K562 (cell line): Measurements from ENCODE around the gene TOPORS. TPM values are rescaled to one million over a fixed set of nuclear protein-coding genes. Genes with fewer than 3 reads are reported as not detected.

Experiments used
- ATAC-seq: fragments of 200-7000 bp; cut with Tn5 transposase; 3 replicates; pipeline ENCODE4 v1.9.1; 2020; ENCODE audit warnings: moderate library complexity
- BruUV-seq: library from RNA; stranded (reverse); fragments of 400-500 nt; replicated peaks from 2 replicates; lab custom pipeline; 2021; lab: Mats Ljungman, UMichigan
- CTCF ChIA-PET: fragments of 300-600 bp; formaldehyde crosslinking; extraction: SDS; loops from one replicate; lab custom pipeline; 2021; ENCODE audit warnings: low intra/inter-chr PET ratio; lab: Yijun Ruan, JAX
- POLR2A ChIA-PET: fragments of 300-600, 350-650 bp; sonication (Branson Sonifier 250); formaldehyde crosslinking; extraction: SDS; loops from one replicate; lab custom pipeline; 2021; ENCODE audit warnings: antibody characterized with exemption, inconsistent platforms; lab: Yijun Ruan, JAX
- DNase-seq, 4 experiments: peaks; one replicate each; pipeline versions ENCODE4 v3.0.0 to v3.0.0-alpha.2; 2011 to 2018; ENCODE audit warnings: low spot score in 3 of 4, mixed read lengths in 3 of 4; ENCODE audit errors: extremely low read depth in 1 of 4
- FAIRE-seq: peaks from 2 replicates; lab custom pipeline; 2011; peaks lifted over from hg19 to GRCh38; lab: Jason Lieb, UNC
- H2AFZ ChIP-seq: 2 replicates; pipeline ENCODE4 v1.6.0; 2011; ENCODE audit warnings: low read depth, low read length, control low read depth, inconsistent platforms
- H3K27ac ChIP-seq: fragments of 200-600 bp; 3 replicates; pipeline ENCODE4 v1.8.0; 2011; ENCODE audit warnings: low read depth, mild to moderate bottlenecking, control low read depth, inconsistent platforms, low read length, moderate library complexity, mixed read lengths; ENCODE audit errors: extremely low read depth
- H3K27me3 ChIP-seq, 2 experiments: fragments of 300-600 bp in 1 of 2; 2 replicates in 1 of 2; 3 replicates in 1 of 2; pipeline versions ENCODE4 v1.6.0 to v1.8.0; 2011; ENCODE audit warnings: inconsistent platforms in 2 of 2, low read length in 2 of 2, mild to moderate bottlenecking in 1 of 2, mixed read lengths in 1 of 2, moderate library complexity in 1 of 2; ENCODE audit not compliant: control insufficient read depth in 2 of 2, insufficient read depth in 2 of 2
- H3K36me3 ChIP-seq: fragments of 300-600 bp; 3 replicates; pipeline ENCODE4 v1.8.0; 2011; ENCODE audit warnings: mild to moderate bottlenecking, low read length, inconsistent platforms; ENCODE audit not compliant: control insufficient read depth, insufficient read depth
- H3K4me1 ChIP-seq, 2 experiments: fragments of 200-600 bp in 1 of 2; replicated peaks in 1 of 2; 2 replicates in 1 of 2; 3 replicates in 1 of 2; pipeline versions ENCODE4 v1.5.1 to v1.8.0; 2011; ENCODE audit warnings: inconsistent platforms in 2 of 2, low read length in 2 of 2, mild to moderate bottlenecking in 1 of 2, mixed read lengths in 1 of 2, moderate library complexity in 1 of 2; ENCODE audit not compliant: control insufficient read depth in 2 of 2, insufficient read depth in 2 of 2
- H3K4me2 ChIP-seq: 2 replicates; pipeline ENCODE4 v1.6.1; 2011; ENCODE audit warnings: low read length, control low read depth, inconsistent platforms, mixed read lengths; ENCODE audit not compliant: insufficient read depth
- H3K4me3 ChIP-seq: fragments of 200-600 bp; sonication (generic), shearing (Covaris generic); 2 replicates; pipeline ENCODE4 v1.5.1; 2016; ENCODE audit warnings: control low read depth, inconsistent platforms
- H3K79me2 ChIP-seq: fragments of 200-600 bp; 3 replicates; pipeline ENCODE4 v1.8.0; 2011; ENCODE audit warnings: low read length, inconsistent platforms; ENCODE audit not compliant: control insufficient read depth, insufficient read depth
- H3K9ac ChIP-seq, 2 experiments: 2 replicates each; pipeline versions ENCODE4 v1.6.0 to v1.6.1; 2011; ENCODE audit warnings: low read depth in 2 of 2, low read length in 2 of 2, control low read depth in 1 of 2, inconsistent platforms in 1 of 2, mild to moderate bottlenecking in 1 of 2, mixed read lengths in 1 of 2; ENCODE audit not compliant: insufficient read depth in 1 of 2
- H3K9me1 ChIP-seq: one replicate; pipeline ENCODE4 v1.6.0; 2011; ENCODE audit warnings: inconsistent platforms, mild to moderate bottlenecking, low read length, moderate library complexity; ENCODE audit not compliant: control insufficient read depth, insufficient read depth
- H3K9me3 ChIP-seq: replicated peaks from 2 replicates; pipeline ENCODE4 v1.5.1; 2011; ENCODE audit warnings: low read depth, low read length, inconsistent platforms; ENCODE audit not compliant: control insufficient read depth, insufficient read depth
- H4K20me1 ChIP-seq: replicated peaks from 2 replicates; pipeline ENCODE4 v1.6.1; 2011; ENCODE audit warnings: low read length, inconsistent platforms, mixed read lengths; ENCODE audit not compliant: control insufficient read depth, insufficient read depth
- ILF3 ChIP-seq: fragments of 450-650 bp; IDR thresholded peaks from 2 replicates; pipeline ENCODE4 v1.6.1; 2018; ENCODE audit warnings: antibody characterized with exemption, mild to moderate bottlenecking, moderate library complexity, borderline replicate concordance
- JUNB ChIP-seq: fragments of 450-650 bp; formaldehyde crosslinking; conservative IDR thresholded peaks from 2 replicates; pipeline ENCODE4 v1.4.0; 2020; ENCODE audit warnings: mild to moderate bottlenecking
- MEF2D ChIP-seq: conservative IDR thresholded peaks from 2 replicates; pipeline ENCODE4 v1.6.1; 2016; ENCODE audit warnings: low read depth, missing genetic modification characterization, missing compliant biosample characterization
- NCOA4 ChIP-seq: fragments of 450-650 bp; IDR thresholded peaks from 2 replicates; pipeline ENCODE4 v1.6.1; 2018; ENCODE audit warnings: mild to moderate bottlenecking; ENCODE audit not compliant: partially characterized antibody
- RB1 ChIP-seq: fragments of 450-650 bp; IDR thresholded peaks from 2 replicates; pipeline ENCODE4 v1.6.1; 2017; ENCODE audit warnings: low read depth, mild to moderate bottlenecking
- RFX1 ChIP-seq: fragments of 450-650 bp; IDR thresholded peaks from 2 replicates; pipeline ENCODE4 v1.6.1; 2016; ENCODE audit warnings: mild to moderate bottlenecking, moderate library complexity
- SRF ChIP-seq, 2 experiments: fragments of 250-450, 450-650 bp in 1 of 2; sonication (Bioruptor Pico) in 1 of 2; sonication (generic) in 1 of 2; formaldehyde crosslinking; IDR thresholded peaks; 2 replicates each; pipeline versions ENCODE4 v1.5.0 to v1.5.1; 2020 to 2022; ENCODE audit warnings: mild to moderate bottlenecking in 1 of 2, missing genetic modification reagents in 1 of 2
- STAT5A ChIP-seq: IDR thresholded peaks from 2 replicates; pipeline ENCODE4 v1.6.1; 2012; ENCODE audit warnings: low read length, inconsistent platforms, borderline replicate concordance
- WGBS: fragments of 100-300 bp; shearing (Covaris generic); methylation state at CpG from one replicate; pipeline ENCODE4 v1.1.6; 2016; ENCODE audit warnings: low coverage, mixed read lengths; ENCODE audit not compliant: insufficient coverage; ENCODE audit errors: missing lambda C conversion rate; 5-methylcytosine and 5-hydroxymethylcytosine counted together
- in situ Hi-C: fragments of 300-500 bp; cut with MboI; formaldehyde crosslinking; loops from 4 replicates; pipeline ENCODE4 v1.15.0; 2018; ENCODE audit warnings: inconsistent platforms, mixed read lengths
- intact Hi-C: fragments of 100-400 bp; cut with micrococcal nuclease; formaldehyde crosslinking; loops from 2 replicates; pipeline ENCODE4 v1.14.2; 2022
- polyA plus RNA-seq, 8 experiments: library from polyadenylated mRNA; depleted of rRNA in 4 of 8; stranded (reverse) in 5 of 8; unstranded in 3 of 8; fragments of >200 nt; fragmentation: Nextera tagmentation in 2 of 8; fragmentation: Illumina TruSeq in 1 of 8; extraction: Ambion mirVana in 2 of 8; extraction: Trizol in 1 of 8; gene quantifications; 2 replicates each; pipeline versions ENCODE4 v1.2.1 to v1.2.3, GENCODE V29; 2011 to 2014; ENCODE audit warnings: inconsistent platforms in 1 of 8, missing spikeins in 1 of 8
- total RNA-seq, 7 experiments: library from RNA; depleted of rRNA in 6 of 7; stranded (reverse); fragments of >200 nt in 6 of 7; fragmentation: Illumina TruSeq in 2 of 7; extraction: Trizol in 2 of 7; gene quantifications; 2 replicates each; pipeline versions ENCODE4 v1.2.1 to v1.2.3, GENCODE V29; 2011 to 2021; ENCODE audit warnings: low replicate concordance in 1 of 7
- TF ChIP-seq, protein P1 (sequence below): sonication (generic); formaldehyde crosslinking; IDR thresholded peaks from 2 replicates; pipeline ENCODE4 v1.8.0; 2022; ENCODE audit warnings: missing genetic modification reagents, mild to moderate bottlenecking, borderline replicate concordance
- TF ChIP-seq, protein P2 (sequence below): fragments of 150-350 bp; IDR thresholded peaks from 2 replicates; pipeline ENCODE4 v1.6.1; 2014; ENCODE audit warnings: low read depth, mild to moderate bottlenecking, low read length, borderline replicate concordance
- TF ChIP-seq, protein P3 (sequence below): fragments of 250-450 bp; sonication (Bioruptor Pico); IDR thresholded peaks from 2 replicates; pipeline ENCODE4 v1.4.0; 2020; ENCODE audit warnings: mild to moderate bottlenecking, moderate library complexity

TOPORS gene
- total and polyA plus RNA-seq, 9 of the 15 experiments (the other 6 are each of a cell fraction or from before 2014, with no cell fraction given) = 4.3 to 19.6 (median 9.9) TPM

DNA sequence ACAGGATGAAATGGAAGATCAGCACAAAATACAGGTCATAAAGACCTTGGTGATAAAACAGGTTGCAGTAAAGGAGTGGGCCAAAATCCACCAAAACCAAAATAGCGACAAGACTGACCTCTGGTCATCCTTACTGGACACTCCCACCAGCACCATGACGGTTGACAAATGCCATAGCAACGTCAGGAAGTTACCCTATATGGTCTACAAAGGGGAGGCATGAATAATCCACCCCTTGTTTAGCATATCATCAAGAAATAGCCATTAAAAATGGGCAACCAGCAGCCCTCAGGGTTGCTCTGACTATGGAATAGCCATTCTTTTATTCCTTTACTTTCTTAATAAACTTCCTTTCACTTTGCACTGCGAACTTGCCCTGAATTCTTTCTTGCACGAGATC, 26.6 kb upstream of the TOPORS start:
- intact Hi-C loops = loop anchor here (1.0 kb wide), 1 partner anchor 200 kb away; no protein-coding TSS in a partner anchor
- WGBS = 7% methylated on average over 5 of the region's 5 CpGs
- FAIRE-seq = no peak

More for the DNA sequence above, 26.6 kb upstream of the TOPORS start:
- no TSS peak for BruUV-seq
- H3K36me3 ChIP-seq = no peaks in the 10 kb centered on the region
- ChIA-PET POLR2A (interaction anchor here (1.0 kb wide), 1 partner anchor 12 kb away, joined by 4 read pairs; no protein-coding TSS in a partner anchor), CTCF (interaction anchor here (1.0 to 6.5 kb wide), 3 partner anchors 47 to 390 kb away, joined by 4 to 93 read pairs (median 4); no protein-coding TSS in a partner anchor)
- H3K9me1 ChIP-seq = no peaks in the 10 kb centered on the region
- H3K4me3 ChIP-seq = no peak overlapping the region
- no peaks in the 10 kb centered on the region; a peak in 1 of 5 replicates for H3K4me1 ChIP-seq
- H3K79me2 ChIP-seq = no peaks in the 10 kb centered on the region
- DNase-seq (no peak), ATAC-seq (no peak)
- H3K9me3 ChIP-seq = no peaks in the 10 kb centered on the region
- no peaks in the 10 kb centered on the region for H4K20me1 ChIP-seq
- H3K27ac ChIP-seq = no peak overlapping the region
- in situ Hi-C loops = loop anchor here (5.0 kb wide), 1 partner anchor 197 kb away; the partner anchor contains the start of gene ACO1
- no peak for TF ChIP-seq JUNB (CRISPR knock-in tag)
- TF ChIP-seq, protein P1, sequence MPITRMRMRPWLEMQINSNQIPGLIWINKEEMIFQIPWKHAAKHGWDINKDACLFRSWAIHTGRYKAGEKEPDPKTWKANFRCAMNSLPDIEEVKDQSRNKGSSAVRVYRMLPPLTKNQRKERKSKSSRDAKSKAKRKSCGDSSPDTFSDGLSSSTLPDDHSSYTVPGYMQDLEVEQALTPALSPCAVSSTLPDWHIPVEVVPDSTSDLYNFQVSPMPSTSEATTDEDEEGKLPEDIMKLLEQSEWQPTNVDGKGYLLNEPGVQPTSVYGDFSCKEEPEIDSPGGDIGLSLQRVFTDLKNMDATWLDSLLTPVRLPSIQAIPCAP = no peak
- TF ChIP-seq RB1 = no peak
- TF ChIP-seq RFX1 = peak; percentile 60
- no peak for TF ChIP-seq STAT5A
- no peak for TF ChIP-seq ILF3
- no peak for TF ChIP-seq NCOA4
- TF ChIP-seq MEF2D (tag) = no peak
- TF ChIP-seq SRF (CRISPR knock-in tag; IDR thresholded peaks at IDR 0.05) = peak in 1 of 2 experiments; percentile 63; a peak in 1 of 4 replicates
- TF ChIP-seq, protein P2, sequence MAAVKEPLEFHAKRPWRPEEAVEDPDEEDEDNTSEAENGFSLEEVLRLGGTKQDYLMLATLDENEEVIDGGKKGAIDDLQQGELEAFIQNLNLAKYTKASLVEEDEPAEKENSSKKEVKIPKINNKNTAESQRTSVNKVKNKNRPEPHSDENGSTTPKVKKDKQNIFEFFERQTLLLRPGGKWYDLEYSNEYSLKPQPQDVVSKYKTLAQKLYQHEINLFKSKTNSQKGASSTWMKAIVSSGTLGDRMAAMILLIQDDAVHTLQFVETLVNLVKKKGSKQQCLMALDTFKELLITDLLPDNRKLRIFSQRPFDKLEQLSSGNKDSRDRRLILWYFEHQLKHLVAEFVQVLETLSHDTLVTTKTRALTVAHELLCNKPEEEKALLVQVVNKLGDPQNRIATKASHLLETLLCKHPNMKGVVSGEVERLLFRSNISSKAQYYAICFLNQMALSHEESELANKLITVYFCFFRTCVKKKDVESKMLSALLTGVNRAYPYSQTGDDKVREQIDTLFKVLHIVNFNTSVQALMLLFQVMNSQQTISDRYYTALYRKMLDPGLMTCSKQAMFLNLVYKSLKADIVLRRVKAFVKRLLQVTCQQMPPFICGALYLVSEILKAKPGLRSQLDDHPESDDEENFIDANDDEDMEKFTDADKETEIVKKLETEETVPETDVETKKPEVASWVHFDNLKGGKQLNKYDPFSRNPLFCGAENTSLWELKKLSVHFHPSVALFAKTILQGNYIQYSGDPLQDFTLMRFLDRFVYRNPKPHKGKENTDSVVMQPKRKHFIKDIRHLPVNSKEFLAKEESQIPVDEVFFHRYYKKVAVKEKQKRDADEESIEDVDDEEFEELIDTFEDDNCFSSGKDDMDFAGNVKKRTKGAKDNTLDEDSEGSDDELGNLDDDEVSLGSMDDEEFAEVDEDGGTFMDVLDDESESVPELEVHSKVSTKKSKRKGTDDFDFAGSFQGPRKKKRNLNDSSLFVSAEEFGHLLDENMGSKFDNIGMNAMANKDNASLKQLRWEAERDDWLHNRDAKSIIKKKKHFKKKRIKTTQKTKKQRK = no peak
- TF ChIP-seq, protein P3, sequence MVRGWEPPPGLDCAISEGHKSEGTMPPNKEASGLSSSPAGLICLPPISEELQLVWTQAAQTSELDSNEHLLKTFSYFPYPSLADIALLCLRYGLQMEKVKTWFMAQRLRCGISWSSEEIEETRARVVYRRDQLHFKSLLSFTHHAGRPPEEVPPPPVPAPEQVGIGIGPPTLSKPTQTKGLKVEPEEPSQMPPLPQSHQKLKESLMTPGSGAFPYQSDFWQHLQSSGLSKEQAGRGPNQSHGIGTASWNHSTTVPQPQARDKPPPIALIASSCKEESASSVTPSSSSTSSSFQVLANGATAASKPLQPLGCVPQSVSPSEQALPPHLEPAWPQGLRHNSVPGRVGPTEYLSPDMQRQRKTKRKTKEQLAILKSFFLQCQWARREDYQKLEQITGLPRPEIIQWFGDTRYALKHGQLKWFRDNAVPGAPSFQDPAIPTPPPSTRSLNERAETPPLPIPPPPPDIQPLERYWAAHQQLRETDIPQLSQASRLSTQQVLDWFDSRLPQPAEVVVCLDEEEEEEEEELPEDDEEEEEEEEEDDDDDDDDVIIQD (CRISPR knock-in tag) = no peak
- no peak overlapping the region for H2AFZ ChIP-seq
- no peak overlapping the region for H3K4me2 ChIP-seq
- H3K27me3 ChIP-seq = no peaks in the 10 kb centered on the region
- no peak overlapping the region for H3K9ac ChIP-seq
